ENCODE measurements around the gene ZGRF1.

Gene ZGRF1

DNA sequence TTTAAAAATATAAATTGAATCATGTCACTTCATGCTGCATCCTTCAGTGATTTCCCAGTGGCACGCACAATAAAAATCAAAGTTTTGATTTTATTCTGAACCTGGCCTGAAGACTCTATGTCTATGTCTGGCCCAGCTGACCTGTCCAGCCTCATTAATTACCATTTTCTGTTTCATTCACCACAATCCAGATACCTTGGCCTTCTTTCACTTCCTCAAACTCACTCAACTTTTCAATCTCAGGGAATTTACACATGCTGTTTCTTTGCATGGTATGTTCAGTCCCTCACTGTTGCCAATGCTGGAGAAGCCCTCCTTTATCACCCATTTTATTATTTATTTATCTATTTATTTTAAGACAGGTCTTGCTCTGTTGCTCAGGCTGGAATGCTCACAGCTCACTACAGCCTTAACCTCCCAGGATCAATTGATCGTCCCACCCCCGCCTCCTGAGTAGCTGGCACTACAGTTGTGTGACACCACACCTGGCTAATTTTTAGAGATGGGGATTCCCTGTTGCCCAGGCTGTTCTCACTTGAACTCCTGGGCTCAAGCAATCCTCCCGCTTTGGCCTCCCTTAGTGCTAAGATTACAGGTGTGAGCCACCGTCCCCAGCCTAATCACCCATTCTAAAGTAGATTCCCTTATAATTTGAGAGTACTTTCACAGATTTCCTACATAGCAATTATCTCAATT is 43.1 kb downstream of the ZGRF1 start:
- H3K4me3 ChIP-seq (ENCODE audit: low read depth, low read length) = no peak overlapping the region
- TF ChIP-seq, protein P1, sequence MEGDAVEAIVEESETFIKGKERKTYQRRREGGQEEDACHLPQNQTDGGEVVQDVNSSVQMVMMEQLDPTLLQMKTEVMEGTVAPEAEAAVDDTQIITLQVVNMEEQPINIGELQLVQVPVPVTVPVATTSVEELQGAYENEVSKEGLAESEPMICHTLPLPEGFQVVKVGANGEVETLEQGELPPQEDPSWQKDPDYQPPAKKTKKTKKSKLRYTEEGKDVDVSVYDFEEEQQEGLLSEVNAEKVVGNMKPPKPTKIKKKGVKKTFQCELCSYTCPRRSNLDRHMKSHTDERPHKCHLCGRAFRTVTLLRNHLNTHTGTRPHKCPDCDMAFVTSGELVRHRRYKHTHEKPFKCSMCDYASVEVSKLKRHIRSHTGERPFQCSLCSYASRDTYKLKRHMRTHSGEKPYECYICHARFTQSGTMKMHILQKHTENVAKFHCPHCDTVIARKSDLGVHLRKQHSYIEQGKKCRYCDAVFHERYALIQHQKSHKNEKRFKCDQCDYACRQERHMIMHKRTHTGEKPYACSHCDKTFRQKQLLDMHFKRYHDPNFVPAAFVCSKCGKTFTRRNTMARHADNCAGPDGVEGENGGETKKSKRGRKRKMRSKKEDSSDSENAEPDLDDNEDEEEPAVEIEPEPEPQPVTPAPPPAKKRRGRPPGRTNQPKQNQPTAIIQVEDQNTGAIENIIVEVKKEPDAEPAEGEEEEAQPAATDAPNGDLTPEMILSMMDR (IDR thresholded peaks at IDR 0.05; ENCODE audit: low read depth, low read length) = no peak

DNA sequence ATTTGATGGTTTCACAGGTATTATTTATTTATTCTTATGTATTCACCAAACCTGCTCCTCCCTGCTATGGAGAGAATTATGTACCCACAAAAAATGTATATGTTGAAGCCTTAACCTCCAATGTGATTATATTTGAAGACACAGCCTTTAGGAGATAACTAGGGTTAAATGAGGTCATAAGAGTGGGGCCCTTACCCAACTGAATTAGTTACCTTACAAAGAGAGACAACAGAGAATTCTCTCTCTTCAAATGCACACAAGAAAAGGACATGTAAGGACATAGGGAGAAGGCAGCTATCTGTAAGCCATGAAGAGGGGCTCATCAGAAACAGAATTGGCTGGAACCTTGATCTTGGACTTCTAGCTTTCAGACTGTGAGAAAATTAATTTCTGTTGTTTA is 44.0 kb downstream of the ZGRF1 start:
- H3K4me3 ChIP-seq (ENCODE audit: low read depth, low read length) = no peak overlapping the region
- TF ChIP-seq, protein P1 (IDR thresholded peaks at IDR 0.05; ENCODE audit: low read depth, low read length) = no peak

DNA sequence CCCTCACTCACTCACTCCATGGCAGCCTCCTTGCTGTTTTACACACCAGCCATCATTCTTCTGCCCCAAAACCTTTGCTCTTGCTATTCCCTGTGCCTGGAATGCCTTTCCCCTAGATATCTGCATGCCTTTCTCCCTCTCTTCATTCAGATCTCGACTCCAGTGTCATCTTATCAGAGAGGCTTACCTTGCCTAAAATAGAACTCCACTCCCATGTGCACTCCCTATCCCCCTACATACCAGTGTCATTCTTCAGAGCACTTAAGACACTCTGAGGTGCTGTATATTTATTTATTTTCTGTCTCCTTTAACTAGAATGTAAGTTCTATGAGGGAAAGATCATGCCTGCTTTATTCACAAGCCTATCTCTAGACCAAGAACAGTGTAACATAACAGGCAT is 45.1 kb downstream of the ZGRF1 start:
- H3K4me3 ChIP-seq (ENCODE audit: low read depth, low read length) = no peak overlapping the region
- TF ChIP-seq, protein P1 (IDR thresholded peaks at IDR 0.05; ENCODE audit: low read depth, low read length) = no peak

DNA sequence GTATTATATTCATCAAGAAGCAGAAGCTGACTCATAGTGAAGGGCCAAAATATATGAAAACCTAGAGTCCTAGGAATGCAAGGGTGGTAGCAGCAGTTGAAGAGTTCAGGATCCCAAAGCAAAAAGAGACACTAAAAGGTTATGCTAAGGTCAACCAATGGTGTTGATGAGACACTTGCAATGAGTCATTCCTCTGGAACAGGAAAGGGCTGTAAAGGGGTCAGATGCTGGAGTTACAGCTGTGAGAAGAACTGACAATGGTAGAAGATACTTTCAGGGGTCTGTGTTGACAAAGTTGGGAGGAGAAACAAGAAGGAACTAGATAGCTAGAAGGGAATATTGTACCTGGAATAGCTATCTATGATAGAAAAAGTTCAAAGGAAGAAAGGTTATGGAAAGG is 47.5 kb downstream of the ZGRF1 start:
- TF ChIP-seq, protein P1 (IDR thresholded peaks at IDR 0.05; ENCODE audit: low read depth, low read length) = no peak
- no peak overlapping the region for H3K4me3 ChIP-seq (ENCODE audit: low read depth, low read length)

DNA sequence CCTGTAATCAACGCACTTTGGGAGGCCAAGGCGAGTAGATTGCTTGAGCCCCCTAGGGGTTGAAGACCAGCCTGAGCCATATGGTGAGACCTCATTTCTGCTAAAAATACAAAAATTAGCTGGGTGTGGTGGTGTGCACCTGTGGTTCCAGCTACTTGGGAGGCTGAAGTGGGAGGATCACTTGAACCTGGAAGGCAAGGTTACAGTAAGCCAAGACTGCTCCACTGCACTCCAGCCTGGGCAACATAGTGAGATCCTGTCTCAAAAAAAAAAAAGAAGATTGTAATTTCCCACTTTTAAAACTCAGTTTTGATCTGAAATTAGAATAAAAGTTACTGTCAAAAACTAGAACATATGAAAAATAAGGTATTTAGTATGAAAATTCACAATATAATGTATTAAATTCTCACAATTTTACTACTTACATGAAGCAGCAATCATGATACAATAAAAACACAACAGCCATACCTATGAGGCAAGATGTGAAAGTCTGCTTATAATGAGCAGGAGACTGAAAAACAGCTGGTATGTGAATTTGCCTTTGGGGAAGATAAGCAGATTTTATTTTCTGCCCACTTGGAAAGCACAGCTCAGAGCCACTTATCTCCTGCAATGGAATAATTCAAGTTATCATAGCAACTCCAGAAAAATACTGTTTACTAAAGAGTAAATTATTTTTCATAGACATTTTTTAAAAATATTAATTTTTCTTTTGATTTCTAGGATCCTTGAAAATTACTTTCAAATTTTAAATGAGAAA is 50.6 kb downstream of the ZGRF1 start:
- TF ChIP-seq, protein P1 (IDR thresholded peaks at IDR 0.05; ENCODE audit: low read depth, low read length) = no peak
- H3K4me3 ChIP-seq (ENCODE audit: low read depth, low read length) = no peak overlapping the region

DNA sequence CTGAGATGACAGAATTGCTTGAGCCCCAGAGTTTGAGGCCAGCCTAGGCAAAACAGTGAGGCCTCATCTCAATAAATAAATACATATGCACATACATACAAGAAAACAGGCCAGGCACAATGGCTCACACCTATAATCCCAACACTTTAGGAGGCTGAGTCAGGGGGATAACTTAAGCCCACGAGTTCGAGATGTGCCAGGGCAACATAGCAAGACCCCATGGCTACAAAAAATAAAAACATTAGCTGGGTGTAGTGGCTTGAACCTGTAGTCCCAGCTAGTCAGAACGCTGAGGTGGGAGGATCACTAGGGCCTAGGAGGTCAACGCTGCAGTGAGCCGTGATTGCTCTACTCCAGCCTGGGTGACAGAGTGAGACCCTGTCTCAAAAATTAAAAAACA is 69.2 kb downstream of the ZGRF1 start:
- no peak overlapping the region for H3K4me3 ChIP-seq (ENCODE audit: low read depth, low read length)
- TF ChIP-seq, protein P1 (IDR thresholded peaks at IDR 0.05; ENCODE audit: low read depth, low read length) = no peak

DNA sequence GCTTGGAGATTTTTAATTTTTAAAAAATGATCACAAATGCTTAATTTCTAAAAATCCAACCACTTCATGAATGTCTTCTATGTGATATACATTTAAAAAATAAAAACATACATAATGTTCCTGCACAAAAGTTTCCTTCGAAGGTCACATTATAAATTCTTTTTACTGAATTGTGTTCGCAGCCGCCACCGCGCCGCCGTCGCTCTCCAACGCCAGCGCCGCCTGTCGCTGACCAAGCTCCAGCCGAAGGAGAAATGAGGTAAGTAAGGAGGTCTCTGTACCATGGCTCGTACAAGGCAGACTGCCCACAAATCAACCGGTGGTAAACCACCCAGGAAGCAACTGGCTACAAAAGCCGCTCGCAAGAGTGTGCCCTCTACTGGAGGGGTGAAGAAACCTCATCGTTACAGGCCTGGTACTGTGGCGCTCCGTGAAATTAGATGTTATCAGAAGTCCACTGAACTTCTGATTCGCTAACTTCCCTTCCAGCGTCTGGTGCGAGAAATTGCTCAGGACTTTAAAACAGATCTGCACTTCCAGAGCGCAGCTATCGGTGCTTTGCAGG is 71.9 kb downstream of the ZGRF1 start:
- TF ChIP-seq, protein P1 (IDR thresholded peaks at IDR 0.05; ENCODE audit: low read depth, low read length) = no peak
- no peak overlapping the region for H3K4me3 ChIP-seq (ENCODE audit: low read depth, low read length)

Data from WI38 (cell line).